Colonic mucosa (tissue), 4 donors: ENCODE measurements around the gene UVSSA. TPM values are rescaled to one million over a fixed set of nuclear protein-coding genes. Genes with fewer than 3 reads are reported as not detected.
"Not testable (repeated sequence)": the region's sequence is repeated elsewhere in the genome, so short reads cannot be mapped to it uniquely, and the experiment has no call there.

Experiments
- DNase-seq: peaks from one replicate; pipeline ENCODE4 v3.0.0-alpha.2; 2020
- H3K27ac ChIP-seq: fragments of 200-600 bp; one replicate; pipeline ENCODE4 v1.8.0; 2021
- H3K27me3 ChIP-seq: fragments of 200-600 bp; one replicate; pipeline ENCODE4 v1.8.0; 2021
- H3K36me3 ChIP-seq: fragments of 200-600 bp; one replicate; pipeline ENCODE4 v1.8.0; 2021
- H3K4me1 ChIP-seq: fragments of 200-600 bp; one replicate; pipeline ENCODE4 v1.8.0; 2021; ENCODE audit warnings: mild to moderate bottlenecking
- H3K4me3 ChIP-seq: fragments of 200-600 bp; one replicate; pipeline ENCODE4 v1.8.0; 2021
- H3K9ac ChIP-seq, 2 donors: one replicate each; pipeline ENCODE4 v1.7.0; 2013; ENCODE audit warnings: control low read depth in 2 of 2, low read depth in 2 of 2, low read length in 2 of 2
- H3K9me3 ChIP-seq: fragments of 200-600 bp; one replicate; pipeline ENCODE4 v1.8.0; 2021
- intact Hi-C: fragments of 100-400 bp; cut with DNase I; formaldehyde crosslinking; loops from one replicate; pipeline ENCODE4 v1.14.1; 2022
- total RNA-seq, 2 donors: library from RNA; stranded (reverse); fragmentation: NEBNext Ultra II Directional in 1 of 2; extraction: Animal tissue kit (Norgen Biotek cat#: 25700) in 1 of 2; gene quantifications; one replicate each; pipeline ENCODE4 v1.2.1, GENCODE V29; 2021
- TF ChIP-seq, protein P1 (sequence below): fragments of 200-600 bp; IDR thresholded peaks from one replicate; pipeline ENCODE4 v1.8.0; 2022; ENCODE audit warnings: antibody characterized with exemption, mild to moderate bottlenecking
- donor health status: healthy.
- donor health status: DM: no; HTN: no; CAD: no.
- donor health status: DM: no; HTN: no; CAD: no.

UVSSA gene
- total RNA-seq, 2 donors from 2014 or later, result 16.7 to 55.7 TPM

DNA sequence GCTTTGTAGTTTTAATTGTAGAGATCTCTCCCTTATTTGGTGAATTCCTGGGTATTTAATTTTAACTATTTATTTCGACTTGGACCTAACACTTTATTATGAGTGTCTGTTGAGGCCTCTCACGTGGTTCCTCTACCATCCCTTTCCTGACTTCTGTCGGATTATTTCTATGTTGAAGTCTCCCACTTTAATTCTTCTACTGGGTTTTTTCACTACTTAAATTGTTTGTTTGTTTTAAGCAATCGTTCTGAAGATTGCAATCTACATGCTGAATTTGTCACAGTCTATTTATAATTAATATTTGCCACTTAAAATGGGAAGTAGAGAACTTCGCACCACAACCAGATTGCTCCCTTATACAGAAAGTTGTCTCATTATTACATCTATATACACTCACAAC lies 80.0 kb downstream of the UVSSA start:
- intact Hi-C loops, result no loop called here
- Histone ChIP-seq H3K4me1 (no peaks in the 10 kb centered on the region), H3K27ac (no peak overlapping the region), H3K27me3 (no peaks in the 10 kb centered on the region), H3K9me3 (no peaks in the 10 kb centered on the region), H3K9ac (no peak overlapping the region), H3K36me3 (no peaks in the 10 kb centered on the region), H3K4me3 (no peak overlapping the region)
- TF ChIP-seq, protein P1, sequence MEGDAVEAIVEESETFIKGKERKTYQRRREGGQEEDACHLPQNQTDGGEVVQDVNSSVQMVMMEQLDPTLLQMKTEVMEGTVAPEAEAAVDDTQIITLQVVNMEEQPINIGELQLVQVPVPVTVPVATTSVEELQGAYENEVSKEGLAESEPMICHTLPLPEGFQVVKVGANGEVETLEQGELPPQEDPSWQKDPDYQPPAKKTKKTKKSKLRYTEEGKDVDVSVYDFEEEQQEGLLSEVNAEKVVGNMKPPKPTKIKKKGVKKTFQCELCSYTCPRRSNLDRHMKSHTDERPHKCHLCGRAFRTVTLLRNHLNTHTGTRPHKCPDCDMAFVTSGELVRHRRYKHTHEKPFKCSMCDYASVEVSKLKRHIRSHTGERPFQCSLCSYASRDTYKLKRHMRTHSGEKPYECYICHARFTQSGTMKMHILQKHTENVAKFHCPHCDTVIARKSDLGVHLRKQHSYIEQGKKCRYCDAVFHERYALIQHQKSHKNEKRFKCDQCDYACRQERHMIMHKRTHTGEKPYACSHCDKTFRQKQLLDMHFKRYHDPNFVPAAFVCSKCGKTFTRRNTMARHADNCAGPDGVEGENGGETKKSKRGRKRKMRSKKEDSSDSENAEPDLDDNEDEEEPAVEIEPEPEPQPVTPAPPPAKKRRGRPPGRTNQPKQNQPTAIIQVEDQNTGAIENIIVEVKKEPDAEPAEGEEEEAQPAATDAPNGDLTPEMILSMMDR, result no peak
- DNase-seq, result no peak

DNA sequence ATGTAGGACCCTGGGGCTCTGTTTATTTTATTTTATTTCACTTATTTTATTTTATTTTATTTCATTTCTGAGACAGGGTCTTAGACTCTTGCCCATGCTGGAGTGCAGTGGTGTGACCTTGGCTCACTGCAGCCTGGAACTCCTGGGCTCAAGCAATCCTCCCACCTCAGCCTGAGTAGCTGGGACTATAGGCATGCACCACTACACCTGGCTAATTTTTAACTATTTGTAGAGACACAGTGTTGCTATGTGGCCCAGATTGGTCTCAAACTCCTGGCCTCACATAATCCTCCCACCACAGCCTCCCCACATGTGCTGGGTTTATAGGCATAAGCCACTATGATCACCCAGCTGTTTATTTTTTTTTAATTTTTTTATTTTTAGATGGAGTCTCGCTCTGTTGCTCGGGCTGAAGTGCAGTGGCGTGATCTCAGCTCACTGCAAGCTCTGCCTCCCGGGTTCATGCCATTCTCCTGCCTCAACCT lies 96.7 kb downstream of the UVSSA start:
- H3K4me1 ChIP-seq, H3K36me3 ChIP-seq, H3K27me3 ChIP-seq, DNase-seq, H3K4me3 ChIP-seq, H3K9me3 ChIP-seq, H3K27ac ChIP-seq, H3K9ac ChIP-seq, intact Hi-C loops: not testable (repeated sequence)

Other genes starting within 250 kb of the UVSSA start
- gene RNF212, start 233.6 kb upstream of the UVSSA start, total RNA-seq, result 1 to 10 TPM; 2.3 to 2.5 TPM
- 10 to 100 TPM; 22.0 to 22.4 TPM for gene SPON2, start 174.6 kb upstream of the UVSSA start, total RNA-seq
- gene CTBP1, start 98.1 kb upstream of the UVSSA start, total RNA-seq, result 100 to 1,000 TPM; 137 to 200 TPM
- 100 to 1,000 TPM in 1 of 2 donors, 10 to 100 TPM in 1; 65.8 to 124 TPM for gene MAEA, start 57.3 kb upstream of the UVSSA start, total RNA-seq
- not detected for gene NKX1-1, start 59.2 kb downstream of the UVSSA start, total RNA-seq